ENCODE data around the gene CES3.

CES3 gene

GRCh38 chr16:66961065-66961744 lies at the start of gene CES3:
TSS of gene CES3 (plus strand) at chr16:66961266. CDS start at chr16:66961308, 42 bp downstream.
- DNase-seq: peak; percentile 79

DNA sequence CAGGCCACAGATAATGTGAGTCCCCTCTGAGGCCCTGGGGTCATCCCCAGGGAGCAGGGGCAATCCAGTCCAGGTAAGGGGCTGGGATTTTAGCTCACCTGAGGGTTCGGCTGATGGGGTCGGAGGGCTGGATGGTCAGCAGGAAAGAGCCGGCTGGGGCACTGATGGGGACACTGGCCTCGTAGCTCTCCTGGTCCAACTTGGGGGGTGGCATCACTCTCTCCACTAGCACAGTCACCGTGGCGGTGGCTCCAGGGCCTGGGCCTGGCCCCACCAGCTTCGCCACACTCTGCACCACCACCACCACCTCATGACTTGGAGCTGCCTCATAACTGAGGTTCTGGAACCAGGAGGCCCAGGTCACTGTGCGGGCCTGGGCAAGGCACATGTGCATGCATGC lies 49.3 kb upstream of the CES3 start:
- DNase-seq: no peak

DNA sequence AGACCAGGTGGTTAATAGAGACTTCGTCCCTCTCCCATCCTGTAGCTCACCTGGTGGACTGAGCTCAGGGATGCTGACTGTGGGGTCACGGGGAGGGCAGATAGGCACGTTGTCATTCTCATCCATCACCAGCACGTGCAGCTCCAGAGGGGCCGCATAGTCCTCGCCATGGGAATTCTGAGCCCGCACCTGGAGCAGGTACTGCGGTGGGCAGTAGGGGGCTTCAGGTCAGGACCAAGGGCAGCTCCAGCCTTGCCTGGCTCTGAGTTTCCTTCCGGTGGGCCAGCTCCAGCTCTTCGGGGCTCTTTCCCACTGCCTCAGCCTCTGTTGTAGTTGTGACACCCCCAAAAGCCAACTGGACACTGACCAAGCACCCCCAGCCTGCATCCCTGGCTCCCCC lies 48.0 kb upstream of the CES3 start:
- no peak for DNase-seq

DNA sequence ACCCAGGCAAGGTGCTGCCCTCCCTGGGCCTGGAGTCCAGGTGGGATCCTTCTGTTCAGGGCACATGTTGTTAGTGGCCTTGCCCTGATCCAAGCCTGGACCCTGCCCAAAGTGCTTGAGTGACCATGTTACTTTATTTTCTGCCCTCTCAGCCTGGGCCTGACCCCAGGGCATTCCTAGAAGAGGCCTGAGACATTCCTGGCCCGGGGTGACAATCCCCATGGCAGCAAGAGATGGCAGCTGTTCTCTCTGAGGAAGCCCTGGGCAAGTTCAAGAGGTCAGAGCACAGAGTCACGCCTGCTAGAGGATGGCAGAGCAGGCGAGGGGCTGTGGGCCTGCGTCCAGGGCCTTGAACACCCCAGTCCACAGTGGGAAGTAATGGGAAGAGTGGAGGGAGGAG lies 47.4 kb upstream of the CES3 start:
- no peak for DNase-seq

- no peak for DNase-seq
These were observed 46.5 kb upstream of the CES3 start for GRCh38 chr16:66914541-66914940.

- no peak for DNase-seq
These were observed 46.0 kb upstream of the CES3 start for GRCh38 chr16:66915041-66915440.

DNA sequence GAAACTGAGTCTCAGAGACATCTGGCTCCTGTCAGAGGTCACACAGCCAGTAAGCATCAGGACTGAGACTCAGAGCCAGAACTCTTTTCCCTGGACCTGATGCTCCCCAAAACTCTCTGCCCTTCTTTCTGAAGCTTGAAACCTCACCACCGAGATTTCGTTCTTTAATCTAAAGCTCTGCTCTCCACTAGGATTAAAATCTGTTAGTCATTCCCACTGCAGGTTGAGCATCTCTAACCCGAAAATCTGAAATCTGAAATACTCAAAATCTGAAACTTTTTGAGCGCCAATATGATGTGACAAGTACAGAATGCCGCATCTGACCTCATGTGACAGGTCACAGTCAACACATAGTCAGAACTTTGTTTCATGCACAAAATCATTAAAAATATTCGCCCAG lies 44.5 kb upstream of the CES3 start:
- DNase-seq: no peak

GRCh38 chr16:66917741-66918140 lies 43.3 kb upstream of the CES3 start:
- DNase-seq: no peak

- no peak for DNase-seq
These were observed 42.7 kb upstream of the CES3 start for GRCh38 chr16:66918355-66918754.

- DNase-seq: no peak
These were observed 42.1 kb upstream of the CES3 start, which contains the start of gene CDH16 for GRCh38 chr16:66918803-66919568. TSS of gene CDH16 (minus strand) at chr16:66918885. CDS start at chr16:66918065, 820 bp downstream.

DNA sequence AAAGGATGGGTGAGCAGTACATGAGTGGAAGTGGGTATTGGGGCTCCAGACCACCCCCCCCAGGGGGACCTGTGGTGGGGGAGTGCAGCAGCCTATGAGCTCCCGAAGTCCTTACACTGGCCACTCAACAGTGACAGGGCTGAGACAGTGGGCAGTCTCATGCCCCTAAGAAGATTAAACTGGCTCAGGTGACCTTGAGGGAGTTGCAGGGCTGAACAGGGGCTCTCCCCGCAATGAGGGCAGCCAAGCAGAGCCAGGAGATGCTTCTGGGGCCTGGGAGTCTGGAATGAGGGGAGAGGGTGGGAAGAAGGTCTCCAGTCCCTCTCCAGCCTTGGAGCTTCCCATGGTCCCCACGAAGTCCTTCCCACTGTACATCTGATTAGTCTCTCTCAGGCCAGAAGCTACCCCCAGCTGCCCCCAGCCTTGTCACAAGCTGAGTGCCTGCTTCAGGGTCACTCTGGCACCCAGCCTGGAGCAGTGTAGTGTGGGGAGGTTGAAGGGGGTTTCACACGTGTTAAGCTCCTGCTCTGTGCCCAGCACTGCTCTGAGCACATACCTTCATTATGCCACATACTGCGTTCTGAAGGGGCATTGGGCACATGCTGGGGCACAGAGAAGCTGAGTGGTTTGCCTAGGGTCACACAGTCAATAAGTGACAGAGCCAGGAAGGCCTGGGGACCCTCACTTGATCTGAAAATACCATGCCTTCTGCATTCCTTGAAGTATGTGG lies 41.3 kb upstream of the CES3 start:
- DNase-seq: no peak

DNA sequence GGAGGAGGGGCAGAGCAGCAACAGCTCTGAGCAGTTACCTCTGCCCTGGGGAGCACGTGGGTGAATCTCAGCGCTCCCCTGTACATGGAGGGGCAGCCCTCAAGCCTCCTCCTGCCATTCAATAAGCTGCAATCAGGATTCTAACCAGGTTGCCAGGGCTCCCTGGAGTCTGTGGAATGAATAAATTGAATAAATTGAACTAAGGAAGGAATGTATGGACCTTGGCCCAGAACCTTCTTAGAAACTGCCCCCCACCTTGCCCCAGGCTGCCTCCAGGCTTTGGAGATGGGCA lies 40.8 kb upstream of the CES3 start:
- DNase-seq: no peak

DNA sequence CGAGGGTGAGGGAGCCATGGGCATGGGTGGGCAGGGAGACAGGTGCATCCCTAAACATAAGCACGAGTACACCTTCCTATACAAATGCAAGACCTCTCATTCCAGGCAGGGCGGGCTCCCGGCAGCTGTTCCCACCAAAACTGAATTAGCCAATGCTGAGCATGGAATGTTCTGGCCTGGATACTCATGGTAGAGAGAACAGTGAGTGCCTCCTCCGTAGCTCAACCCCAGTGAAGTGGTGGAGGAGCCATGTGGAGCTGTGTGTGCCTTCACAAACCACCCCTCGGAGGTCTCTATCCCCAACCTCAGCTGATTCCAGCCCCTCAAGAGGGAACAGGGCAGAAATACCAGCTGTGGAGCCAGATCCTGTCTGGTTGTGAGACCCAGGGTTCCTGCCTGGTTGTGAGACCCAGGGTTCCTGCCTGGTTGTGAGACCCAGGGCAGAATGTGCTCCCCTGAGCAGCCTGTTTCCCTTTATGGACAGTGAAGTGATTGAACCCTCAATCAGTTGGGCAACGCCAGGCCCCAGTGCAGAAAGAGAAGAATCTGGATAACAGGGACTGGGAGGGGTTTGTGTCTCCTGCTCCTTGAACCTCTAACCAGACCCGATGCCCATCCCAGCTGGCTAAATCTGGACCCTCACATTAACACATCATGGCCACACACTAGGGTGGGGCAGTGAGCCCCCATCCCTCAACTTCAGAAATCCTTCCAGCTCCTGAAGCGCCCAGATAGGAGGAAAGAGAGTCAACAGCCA lies 40.0 kb upstream of the CES3 start:
- DNase-seq: no peak

GRCh38 chr16:66921729-66922450 lies 39.2 kb upstream of the CES3 start:
- no peak for DNase-seq

- peak; percentile 33 for DNase-seq
These were observed 37.8 kb upstream of the CES3 start for GRCh38 chr16:66923247-66923731.

DNA sequence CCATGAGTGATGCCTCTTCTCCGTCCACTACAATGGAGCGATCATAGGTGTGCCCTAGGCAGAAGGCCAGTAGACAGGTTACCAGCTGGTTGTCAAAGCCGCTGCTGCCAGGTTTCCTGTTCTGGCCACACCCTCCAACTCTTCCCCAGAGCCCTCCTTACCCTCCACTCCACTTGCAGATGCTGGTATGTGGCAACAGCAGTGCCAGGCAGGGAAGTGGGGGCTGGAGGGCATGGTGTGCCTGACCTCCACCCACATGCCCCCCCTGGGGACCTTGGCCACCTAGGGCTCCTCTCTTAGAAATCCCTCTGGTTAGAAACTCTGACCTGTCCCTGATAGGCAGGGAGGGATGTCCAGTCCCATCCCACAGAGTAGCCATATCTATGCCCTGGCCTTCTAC lies 37.2 kb upstream of the CES3 start:
- DNase-seq: peak; percentile 20

GRCh38 chr16:66924527-66925321 lies 36.3 kb upstream of the CES3 start:
- peak; percentile 28 for DNase-seq

GRCh38 chr16:66925322-66925840 lies 35.7 kb upstream of the CES3 start, which contains the start of gene RRAD:
TSS of gene RRAD (minus strand) at chr16:66925535. CDS start at chr16:66925179, 356 bp downstream.
- DNase-seq: peak; percentile 8

GRCh38 chr16:66926171-66926947 lies 34.7 kb upstream of the CES3 start:
- DNase-seq: no peak

- DNase-seq: peak; percentile 5
These were observed 34.1 kb upstream of the CES3 start for GRCh38 chr16:66926961-66927436.

Data from NCI-H69 (cell line).